Astrocyte (in vitro differentiated cells and primary cell): ENCODE data around the gene ANKRD23. TPM values are rescaled to one million over a fixed set of nuclear protein-coding genes. Genes with fewer than 3 reads are reported as not detected.

Experiments used
- DNase-seq: peaks from one replicate; pipeline ENCODE4 v3.0.0-alpha.2; 2010; ENCODE audit warnings: low read depth
- FAIRE-seq: peaks from 2 replicates; lab custom pipeline; 2011; peaks lifted over from hg19 to GRCh38; lab: Jason Lieb, UNC
- H2AFZ ChIP-seq: 2 replicates; pipeline ENCODE4 v1.6.0; 2012; ENCODE audit warnings: low read depth, low read length, inconsistent platforms
- H3K27ac ChIP-seq: 2 replicates; pipeline ENCODE4 v1.5.1; 2011; ENCODE audit warnings: low read depth, low read length, inconsistent platforms
- H3K27me3 ChIP-seq: 2 replicates; pipeline ENCODE4 v1.6.0; 2011; ENCODE audit warnings: low read length, inconsistent platforms; ENCODE audit not compliant: insufficient read depth
- H3K36me3 ChIP-seq: 2 replicates; pipeline ENCODE4 v1.5.1; 2011; ENCODE audit warnings: low read length, inconsistent platforms; ENCODE audit not compliant: insufficient read depth
- H3K4me1 ChIP-seq: 2 replicates; pipeline ENCODE4 v1.5.1; 2011; ENCODE audit warnings: low read length, inconsistent platforms; ENCODE audit not compliant: insufficient read depth
- H3K4me2 ChIP-seq: 2 replicates; pipeline ENCODE4 v1.6.0; 2012; ENCODE audit warnings: low read length, inconsistent platforms
- H3K4me3 ChIP-seq: 2 replicates; pipeline ENCODE4 v1.5.1; 2011; ENCODE audit warnings: low read depth, mild to moderate bottlenecking, low read length, inconsistent platforms; ENCODE audit not compliant: insufficient read depth
- H3K79me2 ChIP-seq: 2 replicates; pipeline ENCODE4 v1.6.0; 2012; ENCODE audit warnings: mild to moderate bottlenecking, low read length, inconsistent platforms; ENCODE audit not compliant: insufficient read depth
- H3K9ac ChIP-seq: 2 replicates; pipeline ENCODE4 v1.6.0; 2012; ENCODE audit warnings: mild to moderate bottlenecking, low read length, inconsistent platforms
- H3K9me3 ChIP-seq: 2 replicates; pipeline ENCODE4 v1.5.1; 2012; ENCODE audit warnings: low read depth, mild to moderate bottlenecking, low read length, inconsistent platforms; ENCODE audit not compliant: insufficient read depth
- H4K20me1 ChIP-seq: 2 replicates; pipeline ENCODE4 v1.6.0; 2012; ENCODE audit warnings: low read length, inconsistent platforms; ENCODE audit not compliant: insufficient read depth
- H3K27ac Mint-ChIP-seq: one replicate; pipeline ENCODE4 v1.8.0; 2021; ENCODE audit warnings: mild to moderate bottlenecking, mixed read lengths; ENCODE audit not compliant: unreplicated experiment
- H3K27me3 Mint-ChIP-seq: one replicate; pipeline ENCODE4 v1.8.0; 2021; ENCODE audit warnings: low read depth, mixed read lengths; ENCODE audit not compliant: unreplicated experiment
- H3K36me3 Mint-ChIP-seq: one replicate; pipeline ENCODE4 v1.8.0; 2021; ENCODE audit warnings: low read depth, mixed read lengths; ENCODE audit not compliant: unreplicated experiment
- H3K4me1 Mint-ChIP-seq: one replicate; pipeline ENCODE4 v1.8.0; 2021; ENCODE audit warnings: low read depth, mixed read lengths; ENCODE audit not compliant: unreplicated experiment
- H3K4me3 Mint-ChIP-seq: one replicate; pipeline ENCODE4 v1.8.0; 2021; ENCODE audit warnings: mild to moderate bottlenecking, moderate library complexity, mixed read lengths; ENCODE audit not compliant: unreplicated experiment
- H3K9me3 Mint-ChIP-seq: one replicate; pipeline ENCODE4 v1.8.0; 2021; ENCODE audit warnings: mild to moderate bottlenecking, mixed read lengths; ENCODE audit not compliant: unreplicated experiment
- EZH2 ChIP-seq: IDR thresholded peaks from 2 replicates; pipeline ENCODE4 v1.6.1; 2012; ENCODE audit warnings: mild to moderate bottlenecking, low read length, inconsistent platforms; ENCODE audit not compliant: insufficient read depth
- total RNA-seq: library from RNA; stranded (reverse); gene quantifications from 2 replicates; pipeline ENCODE4 v1.2.1, GENCODE V29; 2021
- TF ChIP-seq, protein P1 (sequence below): IDR thresholded peaks from 2 replicates; pipeline ENCODE4 v1.5.1; 2011; ENCODE audit warnings: low read depth, mild to moderate bottlenecking, inconsistent platforms, low read length, moderate library complexity; ENCODE audit not compliant: insufficient read depth

The ANKRD23 gene
- total RNA-seq, 1 donor from 2014 or later = 2.5 TPM

DNA sequence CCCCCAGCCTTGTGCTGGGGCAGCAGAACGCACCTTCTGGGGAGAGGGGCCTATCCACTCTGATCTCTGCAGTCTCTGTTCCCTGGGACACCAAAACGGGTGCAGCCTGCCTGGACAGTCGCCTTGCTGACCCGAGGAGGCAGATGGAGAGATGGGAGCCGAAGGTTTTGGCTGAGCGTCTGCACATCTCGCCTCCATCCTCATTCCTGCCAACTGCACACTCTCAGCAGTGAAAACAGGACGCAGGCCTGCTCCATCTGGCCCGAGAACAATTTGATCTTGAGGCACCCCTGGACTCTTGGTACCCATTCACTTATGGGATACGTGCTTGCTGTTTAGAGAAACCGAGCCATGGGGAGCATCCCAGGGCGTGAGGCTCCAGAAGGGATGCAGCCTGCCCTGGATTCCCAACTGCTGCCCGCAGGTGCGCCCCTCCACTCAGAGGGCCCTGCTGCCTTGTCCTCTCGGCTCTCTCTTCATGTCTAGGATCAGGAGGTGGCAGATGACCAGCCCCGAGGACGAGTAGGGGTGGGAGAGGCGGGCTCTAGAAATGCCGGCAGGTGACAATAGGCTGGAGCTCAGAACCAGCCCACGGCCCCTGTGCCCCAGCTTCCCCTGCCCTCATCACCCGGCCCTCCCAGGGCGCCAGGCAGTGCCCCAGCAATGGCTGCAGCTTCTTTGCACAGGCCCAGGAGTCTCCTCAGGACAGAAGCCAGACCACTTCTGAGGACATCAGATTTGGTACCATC is 35.1 kb upstream of the ANKRD23 start:
- Histone ChIP-seq H3K79me2 (no peaks in the 10 kb centered on the region), H3K9me3 (no peaks in the 10 kb centered on the region), H3K4me2 (no peak overlapping the region), H3K27ac (no peak overlapping the region), H3K9ac (no peak overlapping the region), H3K4me3 (no peak overlapping the region), H4K20me1 (no peaks in the 10 kb centered on the region), H3K36me3 (no peaks in the 10 kb centered on the region), H3K4me1 (no peaks in the 10 kb centered on the region), H2AFZ (no peak overlapping the region), H3K27me3 (peaks cover 5% of the 10 kb centered on the region)
- no peak for FAIRE-seq
- Mint-ChIP-seq H3K27me3 (peaks cover 10% of the 10 kb centered on the region), H3K36me3 (no peaks in the 10 kb centered on the region), H3K4me3 (no peak overlapping the region), H3K9me3 (no peaks in the 10 kb centered on the region), H3K4me1 (peaks cover 18% of the 10 kb centered on the region), H3K27ac (no peak overlapping the region)
- DNase-seq = no peak
- no peak for TF ChIP-seq EZH2
- TF ChIP-seq, protein P1, sequence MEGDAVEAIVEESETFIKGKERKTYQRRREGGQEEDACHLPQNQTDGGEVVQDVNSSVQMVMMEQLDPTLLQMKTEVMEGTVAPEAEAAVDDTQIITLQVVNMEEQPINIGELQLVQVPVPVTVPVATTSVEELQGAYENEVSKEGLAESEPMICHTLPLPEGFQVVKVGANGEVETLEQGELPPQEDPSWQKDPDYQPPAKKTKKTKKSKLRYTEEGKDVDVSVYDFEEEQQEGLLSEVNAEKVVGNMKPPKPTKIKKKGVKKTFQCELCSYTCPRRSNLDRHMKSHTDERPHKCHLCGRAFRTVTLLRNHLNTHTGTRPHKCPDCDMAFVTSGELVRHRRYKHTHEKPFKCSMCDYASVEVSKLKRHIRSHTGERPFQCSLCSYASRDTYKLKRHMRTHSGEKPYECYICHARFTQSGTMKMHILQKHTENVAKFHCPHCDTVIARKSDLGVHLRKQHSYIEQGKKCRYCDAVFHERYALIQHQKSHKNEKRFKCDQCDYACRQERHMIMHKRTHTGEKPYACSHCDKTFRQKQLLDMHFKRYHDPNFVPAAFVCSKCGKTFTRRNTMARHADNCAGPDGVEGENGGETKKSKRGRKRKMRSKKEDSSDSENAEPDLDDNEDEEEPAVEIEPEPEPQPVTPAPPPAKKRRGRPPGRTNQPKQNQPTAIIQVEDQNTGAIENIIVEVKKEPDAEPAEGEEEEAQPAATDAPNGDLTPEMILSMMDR = no peak

DNA sequence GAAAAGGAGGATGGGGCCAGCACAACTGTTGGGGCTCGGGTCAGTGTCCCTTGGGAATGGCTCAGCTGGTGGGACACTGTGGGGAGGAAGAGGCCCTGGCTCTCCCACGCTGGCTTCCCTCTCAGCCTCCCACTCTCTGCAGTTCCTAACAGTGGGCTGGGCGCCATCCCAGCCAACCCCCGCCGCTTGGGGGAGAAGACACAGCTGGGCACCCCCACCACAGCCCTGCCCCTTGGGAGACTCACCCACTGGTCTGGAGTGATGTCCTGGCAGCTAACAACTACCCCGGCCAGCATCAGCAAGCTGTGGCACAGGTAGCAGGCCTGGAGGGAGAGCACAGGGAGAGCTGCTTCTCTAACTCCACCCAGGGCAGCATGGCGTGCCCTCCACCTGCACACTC is 34.4 kb upstream of the ANKRD23 start:
- H3K36me3 Mint-ChIP-seq = no peaks in the 10 kb centered on the region
- no peak overlapping the region for H3K4me2 ChIP-seq
- H3K79me2 ChIP-seq = no peaks in the 10 kb centered on the region
- no peak overlapping the region for H3K27ac ChIP-seq
- peaks cover 20% of the 10 kb centered on the region for H3K4me1 Mint-ChIP-seq
- H3K9me3 Mint-ChIP-seq = no peaks in the 10 kb centered on the region
- no peaks in the 10 kb centered on the region for H3K4me1 ChIP-seq
- H3K9me3 ChIP-seq = no peaks in the 10 kb centered on the region
- H3K27me3 ChIP-seq = peaks cover 5% of the 10 kb centered on the region
- H3K9ac ChIP-seq = no peak overlapping the region
- no peak overlapping the region for H3K4me3 Mint-ChIP-seq
- FAIRE-seq (no peak), DNase-seq (no peak)
- H4K20me1 ChIP-seq = no peaks in the 10 kb centered on the region
- peaks cover 9% of the 10 kb centered on the region for H3K27me3 Mint-ChIP-seq
- TF ChIP-seq, protein P1 = no peak
- no peak for TF ChIP-seq EZH2
- H2AFZ ChIP-seq = no peak overlapping the region
- no peak overlapping the region for H3K4me3 ChIP-seq
- H3K27ac Mint-ChIP-seq = no peak overlapping the region
- H3K36me3 ChIP-seq = no peaks in the 10 kb centered on the region

DNA sequence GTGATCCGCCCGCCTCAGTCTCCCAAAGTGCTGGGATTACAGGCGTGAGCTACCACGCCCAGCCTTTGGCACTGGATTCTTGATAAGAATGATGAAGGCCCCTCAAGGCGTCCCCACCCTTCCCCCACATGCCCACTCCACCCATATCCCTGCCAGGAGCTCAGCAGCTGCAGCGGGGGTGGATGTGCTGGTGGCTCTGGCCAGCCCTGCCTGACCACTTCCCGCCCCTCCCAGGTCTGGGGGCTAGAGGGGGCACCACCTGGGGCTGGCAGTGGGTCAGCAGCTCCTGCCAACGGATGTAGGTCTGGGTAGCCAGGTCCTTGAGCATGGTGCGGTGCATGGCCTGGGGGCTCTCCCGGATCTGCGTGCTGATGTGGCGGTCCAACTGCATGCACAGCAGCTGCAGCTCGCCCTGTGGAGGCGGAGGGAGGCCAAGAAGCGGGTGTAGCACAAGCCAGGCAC is 33.8 kb upstream of the ANKRD23 start:
- DNase-seq (no peak), FAIRE-seq (no peak)
- Histone ChIP-seq H3K9me3 (no peaks in the 10 kb centered on the region), H4K20me1 (no peaks in the 10 kb centered on the region), H3K27ac (no peak overlapping the region), H3K79me2 (no peaks in the 10 kb centered on the region), H3K36me3 (no peaks in the 10 kb centered on the region), H3K27me3 (peaks cover 5% of the 10 kb centered on the region), H3K4me3 (no peak overlapping the region), H3K4me2 (no peak overlapping the region), H3K9ac (no peak overlapping the region), H2AFZ (no peak overlapping the region), H3K4me1 (peaks cover 4% of the 10 kb centered on the region)
- Mint-ChIP-seq H3K9me3 (no peaks in the 10 kb centered on the region), H3K27me3 (peaks cover 9% of the 10 kb centered on the region), H3K36me3 (no peaks in the 10 kb centered on the region), H3K27ac (no peak overlapping the region), H3K4me1 (peaks cover 25% of the 10 kb centered on the region), H3K4me3 (no peak overlapping the region)
- no peak for TF ChIP-seq EZH2
- TF ChIP-seq, protein P1 = no peak
